ENCODE measurements around the gene SORBS2.
A peak's percentile ranks its signal among the peaks of the same experiment; 100 is the strongest.
"Not testable (repeated sequence)": the region's sequence is repeated elsewhere in the genome, so short reads cannot be mapped to it uniquely, and the experiment has no call there.

Gene SORBS2

GRCh38 chr4:185559251-185559914, 252.6 kb downstream of the SORBS2 start:
- H3K4me3 ChIP-seq (ENCODE audit: low read depth in 1 of 2, low read length in 2 of 2); H3K27me3 ChIP-seq (ENCODE audit: low read depth, low read length); H3K36me3 ChIP-seq (ENCODE audit: control insufficient read depth in 1 of 2, insufficient read depth in 2 of 2, low read length in 2 of 2); H3K9me3 ChIP-seq (ENCODE audit: control insufficient read depth in 1 of 2, low read length in 2 of 2); H3K27ac ChIP-seq (ENCODE audit: low read length): not testable (repeated sequence)
- peaks cover 0 to 13% of the 10 kb centered on the region in 2 donors for H3K4me1 ChIP-seq (ENCODE audit: control insufficient read depth in 1 of 2, insufficient read depth in 2 of 2, low read length in 2 of 2)

- Histone ChIP-seq H3K9me3 (ENCODE audit: control insufficient read depth in 1 of 2, low read length in 2 of 2) (no peaks in the 10 kb centered on the region), H3K36me3 (ENCODE audit: control insufficient read depth in 1 of 2, insufficient read depth in 2 of 2, low read length in 2 of 2) (no peaks in the 10 kb centered on the region), H3K27ac (ENCODE audit: low read length) (no peak overlapping the region)
Measured at GRCh38 chr4:185554365-185555126, 257.4 kb downstream of the SORBS2 start.

GRCh38 chr4:185552254-185552653, 259.7 kb downstream of the SORBS2 start:
- Histone ChIP-seq H3K9me3 (ENCODE audit: control insufficient read depth in 1 of 2, low read length in 2 of 2) (no peaks in the 10 kb centered on the region), H3K36me3 (ENCODE audit: control insufficient read depth in 1 of 2, insufficient read depth in 2 of 2, low read length in 2 of 2) (no peaks in the 10 kb centered on the region), H3K27me3 (ENCODE audit: low read depth, low read length) (no peaks in the 10 kb centered on the region), H3K27ac (ENCODE audit: low read length) (no peak overlapping the region), H3K4me3 (ENCODE audit: low read depth in 1 of 2, low read length in 2 of 2) (no peak overlapping the region), H3K4me1 (ENCODE audit: control insufficient read depth in 1 of 2, insufficient read depth in 2 of 2, low read length in 2 of 2) (peaks cover 6 to 18% of the 10 kb centered on the region in 2 donors)

More at GRCh38 chr4:185554365-185555126, 257.4 kb downstream of the SORBS2 start:
- H3K27me3 ChIP-seq (ENCODE audit: low read depth, low read length): no peaks in the 10 kb centered on the region
- peaks cover 6 to 22% of the 10 kb centered on the region in 2 donors for H3K4me1 ChIP-seq (ENCODE audit: control insufficient read depth in 1 of 2, insufficient read depth in 2 of 2, low read length in 2 of 2)
- H3K4me3 ChIP-seq (ENCODE audit: low read depth in 1 of 2, low read length in 2 of 2): no peak overlapping the region

GRCh38 chr4:185550933-185551332, 261.1 kb downstream of the SORBS2 start:
- no peaks in the 10 kb centered on the region for H3K27me3 ChIP-seq (ENCODE audit: low read depth, low read length)
- H3K36me3 ChIP-seq (ENCODE audit: control insufficient read depth in 1 of 2, insufficient read depth in 2 of 2, low read length in 2 of 2): no peaks in the 10 kb centered on the region
- H3K4me1 ChIP-seq (ENCODE audit: control insufficient read depth in 1 of 2, insufficient read depth in 2 of 2, low read length in 2 of 2): peaks cover 6 to 18% of the 10 kb centered on the region in 2 donors
- H3K27ac ChIP-seq (ENCODE audit: low read length): no peak overlapping the region
- H3K4me3 ChIP-seq (ENCODE audit: low read depth in 1 of 2, low read length in 2 of 2): no peak overlapping the region
- H3K9me3 ChIP-seq (ENCODE audit: control insufficient read depth in 1 of 2, low read length in 2 of 2): no peaks in the 10 kb centered on the region

- Histone ChIP-seq H3K9me3 (ENCODE audit: control insufficient read depth in 1 of 2, low read length in 2 of 2) (no peaks in the 10 kb centered on the region), H3K27me3 (ENCODE audit: low read depth, low read length) (no peaks in the 10 kb centered on the region), H3K36me3 (ENCODE audit: control insufficient read depth in 1 of 2, insufficient read depth in 2 of 2, low read length in 2 of 2) (no peaks in the 10 kb centered on the region), H3K4me3 (ENCODE audit: low read depth in 1 of 2, low read length in 2 of 2) (no peak overlapping the region), H3K4me1 (ENCODE audit: control insufficient read depth in 1 of 2, insufficient read depth in 2 of 2, low read length in 2 of 2) (peaks cover 6 to 15% of the 10 kb centered on the region in 2 donors), H3K27ac (ENCODE audit: low read length) (no peak overlapping the region)
Measured at GRCh38 chr4:185549095-185549639, 262.8 kb downstream of the SORBS2 start.

GRCh38 chr4:185548587-185548986, 263.4 kb downstream of the SORBS2 start:
- H3K36me3 ChIP-seq (ENCODE audit: control insufficient read depth in 1 of 2, insufficient read depth in 2 of 2, low read length in 2 of 2): no peaks in the 10 kb centered on the region
- no peaks in the 10 kb centered on the region for H3K27me3 ChIP-seq (ENCODE audit: low read depth, low read length)
- no peaks in the 10 kb centered on the region for H3K9me3 ChIP-seq (ENCODE audit: control insufficient read depth in 1 of 2, low read length in 2 of 2)
- no peak overlapping the region for H3K27ac ChIP-seq (ENCODE audit: low read length)
- H3K4me3 ChIP-seq (ENCODE audit: low read depth in 1 of 2, low read length in 2 of 2): no peak overlapping the region
- H3K4me1 ChIP-seq (ENCODE audit: control insufficient read depth in 1 of 2, insufficient read depth in 2 of 2, low read length in 2 of 2): peaks cover under 1 to 9% of the 10 kb centered on the region in 2 donors

- Histone ChIP-seq H3K27ac (ENCODE audit: low read length) (no peak overlapping the region), H3K4me1 (ENCODE audit: control insufficient read depth in 1 of 2, insufficient read depth in 2 of 2, low read length in 2 of 2) (peaks cover 0 to 5% of the 10 kb centered on the region in 2 donors), H3K36me3 (ENCODE audit: control insufficient read depth in 1 of 2, insufficient read depth in 2 of 2, low read length in 2 of 2) (no peaks in the 10 kb centered on the region), H3K4me3 (ENCODE audit: low read depth in 1 of 2, low read length in 2 of 2) (no peak overlapping the region), H3K9me3 (ENCODE audit: control insufficient read depth in 1 of 2, low read length in 2 of 2) (no peaks in the 10 kb centered on the region), H3K27me3 (ENCODE audit: low read depth, low read length) (no peaks in the 10 kb centered on the region)
Measured at GRCh38 chr4:185546335-185546734, 265.7 kb downstream of the SORBS2 start.

GRCh38 chr4:185542626-185543315, 269.2 kb downstream of the SORBS2 start:
- H3K27ac ChIP-seq (ENCODE audit: low read length): no peak overlapping the region
- peaks cover 4 to 15% of the 10 kb centered on the region in 2 donors for H3K4me1 ChIP-seq (ENCODE audit: control insufficient read depth in 1 of 2, insufficient read depth in 2 of 2, low read length in 2 of 2)
- H3K27me3 ChIP-seq (ENCODE audit: low read depth, low read length): peaks cover 5% of the 10 kb centered on the region
- H3K9me3 ChIP-seq (ENCODE audit: control insufficient read depth in 1 of 2, low read length in 2 of 2): no peaks in the 10 kb centered on the region
- no peak overlapping the region for H3K4me3 ChIP-seq (ENCODE audit: low read depth in 1 of 2, low read length in 2 of 2)
- no peaks in the 10 kb centered on the region for H3K36me3 ChIP-seq (ENCODE audit: control insufficient read depth in 1 of 2, insufficient read depth in 2 of 2, low read length in 2 of 2)

- H3K4me1 ChIP-seq (ENCODE audit: control insufficient read depth in 1 of 2, insufficient read depth in 2 of 2, low read length in 2 of 2): peaks cover 4 to 15% of the 10 kb centered on the region in 2 donors
- peak overlapping the region; percentile 43 for H3K27ac ChIP-seq (ENCODE audit: low read length)
- H3K36me3 ChIP-seq (ENCODE audit: control insufficient read depth in 1 of 2, insufficient read depth in 2 of 2, low read length in 2 of 2): no peaks in the 10 kb centered on the region
- H3K27me3 ChIP-seq (ENCODE audit: low read depth, low read length): peaks cover 6% of the 10 kb centered on the region
- no peaks in the 10 kb centered on the region for H3K9me3 ChIP-seq (ENCODE audit: control insufficient read depth in 1 of 2, low read length in 2 of 2)
- H3K4me3 ChIP-seq (ENCODE audit: low read depth in 1 of 2, low read length in 2 of 2): no peak overlapping the region
Measured at GRCh38 chr4:185541251-185541727, 270.7 kb downstream of the SORBS2 start.

- Histone ChIP-seq H3K36me3 (ENCODE audit: control insufficient read depth in 1 of 2, insufficient read depth in 2 of 2, low read length in 2 of 2) (no peaks in the 10 kb centered on the region), H3K4me3 (ENCODE audit: low read depth in 1 of 2, low read length in 2 of 2) (no peak overlapping the region), H3K4me1 (ENCODE audit: control insufficient read depth in 1 of 2, insufficient read depth in 2 of 2, low read length in 2 of 2) (peaks cover 4 to 15% of the 10 kb centered on the region in 2 donors), H3K27me3 (ENCODE audit: low read depth, low read length) (peaks cover 10% of the 10 kb centered on the region), H3K9me3 (ENCODE audit: control insufficient read depth in 1 of 2, low read length in 2 of 2) (no peaks in the 10 kb centered on the region), H3K27ac (ENCODE audit: low read length) (peak overlapping the region; percentile 43)
Measured at GRCh38 chr4:185540487-185541120, 271.4 kb downstream of the SORBS2 start.

Measured in muscle layer of duodenum (tissue), 2 donors.